ENCODE data around the gene PCDH19.

The PCDH19 gene

GRCh38 chrX:100405424-100405823 lies 4.6 kb downstream of the PCDH19 start:
- DNase-seq = no peak

GRCh38 chrX:100404851-100405250 lies 5.2 kb downstream of the PCDH19 start:
- DNase-seq = no peak

- no peak for DNase-seq
Measured at GRCh38 chrX:100395781-100396180, 14.3 kb downstream of the PCDH19 start.

GRCh38 chrX:100381619-100382018 lies 28.5 kb downstream of the PCDH19 start:
- DNase-seq = no peak

GRCh38 chrX:100379388-100379986 lies 30.6 kb downstream of the PCDH19 start:
- DNase-seq = no peak

- no peak for DNase-seq
Measured at GRCh38 chrX:100377826-100378225, 32.2 kb downstream of the PCDH19 start.

GRCh38 chrX:100376576-100376975 lies 33.5 kb downstream of the PCDH19 start:
- no peak for DNase-seq

GRCh38 chrX:100373673-100374072 lies 36.4 kb downstream of the PCDH19 start:
- DNase-seq = no peak

- DNase-seq = no peak
Measured at GRCh38 chrX:100368167-100368566, 41.9 kb downstream of the PCDH19 start.

GRCh38 chrX:100363896-100364295 lies 46.2 kb downstream of the PCDH19 start:
- no peak for DNase-seq

GRCh38 chrX:100358766-100359165 lies 51.3 kb downstream of the PCDH19 start:
- no peak for DNase-seq

GRCh38 chrX:100356351-100356896 lies 53.6 kb downstream of the PCDH19 start:
- no peak for DNase-seq

GRCh38 chrX:100355680-100356079 lies 54.4 kb downstream of the PCDH19 start:
- no peak for DNase-seq

- DNase-seq = no peak
Measured at GRCh38 chrX:100353326-100353725, 56.7 kb downstream of the PCDH19 start.

- DNase-seq = no peak
Measured at GRCh38 chrX:100350704-100351489, 59.2 kb downstream of the PCDH19 start.

GRCh38 chrX:100349391-100349790 lies 60.7 kb downstream of the PCDH19 start:
- no peak for DNase-seq

- DNase-seq = no peak
Measured at GRCh38 chrX:100341142-100341510, 68.9 kb downstream of the PCDH19 start.

GRCh38 chrX:100340491-100341141 lies 69.5 kb downstream of the PCDH19 start:
- DNase-seq = no peak

- DNase-seq = no peak
Measured at GRCh38 chrX:100328351-100328750, 81.7 kb downstream of the PCDH19 start.

- no peak for DNase-seq
Measured at GRCh38 chrX:100319716-100320115, 90.4 kb downstream of the PCDH19 start.

- no peak for DNase-seq
Measured at GRCh38 chrX:100316987-100317386, 93.1 kb downstream of the PCDH19 start.

GRCh38 chrX:100315566-100315965 lies 94.5 kb downstream of the PCDH19 start:
- no peak for DNase-seq

- DNase-seq = no peak
Measured at GRCh38 chrX:100299559-100299958, 110.5 kb downstream of the PCDH19 start.

- DNase-seq = no peak
Measured at GRCh38 chrX:100297728-100298127, 112.3 kb downstream of the PCDH19 start.
